Measurements from ENCODE around the gene SMC4. TPM values are rescaled to one million over a fixed set of nuclear protein-coding genes. Genes with fewer than 3 reads are reported as not detected.

The SMC4 gene
- total and polyA plus RNA-seq, 10 of the 15 experiments (the other 5 are each of a cell fraction or from before 2014, with no cell fraction given) = 75.6 to 288 (median 136) TPM

GRCh38 chr3:160435747-160436146 is 36.3 kb downstream of the SMC4 start:
- Histone ChIP-seq H3K27ac (ENCODE audit: control insufficient read depth, insufficient read depth) (no peak overlapping the region), H3K4me2 (ENCODE audit: control insufficient read depth, insufficient read depth) (no peak overlapping the region), H3K36me3 (ENCODE audit: control insufficient read depth in 2 of 2, insufficient read depth in 2 of 2, low read length in 1 of 2) (peaks cover 1 to 39% of the 10 kb centered on the region in 2 experiments), H2AFZ (ENCODE audit: control insufficient read depth, low read depth, low read length) (no peak overlapping the region), H3K4me3 (no peak overlapping the region), H3K4me1 (ENCODE audit: control insufficient read depth, insufficient read depth, low read length) (no peaks in the 10 kb centered on the region), H3K79me2 (ENCODE audit: control insufficient read depth, insufficient read depth, low read length) (peaks cover 48% of the 10 kb centered on the region), H4K20me1 (ENCODE audit: control insufficient read depth, insufficient read depth) (no peaks in the 10 kb centered on the region), H3K9ac (ENCODE audit: control insufficient read depth, insufficient read depth, low read length) (no peak overlapping the region), H3K27me3 (replicated peaks in 1 of 2; ENCODE audit: control insufficient read depth in 2 of 2, insufficient read depth in 2 of 2, low read length in 1 of 2) (no peaks in the 10 kb centered on the region), H3K9me3 (replicated peaks; ENCODE audit: control insufficient read depth, insufficient read depth, low read length) (peaks cover 3% of the 10 kb centered on the region; the same call in 1 of the 3 replicates)
- CTCF ChIA-PET = interaction anchor here (0.7 to 1.7 kb wide), 5 partner anchors 9 to 50 kb away, joined by 5 to 8 read pairs (median 5); no protein-coding TSS in a partner anchor
- no peak for DNase-seq (ENCODE audit: low read depth, low spot score)
- BruUV-seq (replicated peaks) = no TSS peak
- no peak for FAIRE-seq
- POLR2A ChIA-PET = interaction anchor here (0.7 to 2.2 kb wide), 6 partner anchors 9 to 33 kb away, joined by 3 to 6 read pairs (median 4); partner anchors contain the start of gene TRIM59
- 100% methylated on average over 1 of the region's 1 CpG for WGBS (ENCODE audit: insufficient coverage, insufficient replicate concordance, low lambda C conversion rate, missing lambda C conversion rate)
- RAD21 ChIA-PET (ENCODE audit: unreplicated experiment) = interaction anchor here (4.9 kb wide), 1 partner anchor 14 kb away, joined by 22 read pairs; the partner anchor contains the start of gene TRIM59
- SMC1A ChIA-PET (ENCODE audit: uncharacterized antibody, unreplicated experiment) = interaction anchor here (0.5 to 4.6 kb wide), 10 partner anchors 10 to 41 kb away, joined by 3 to 27 read pairs (median 3); partner anchors contain the start of gene TRIM59
- intact Hi-C loops (cut with micrococcal nuclease; ENCODE audit: unreplicated experiment) (no loop called here), in situ Hi-C loops (cut with MboI) (no loop called here)
- TF ChIP-seq, protein P1, sequence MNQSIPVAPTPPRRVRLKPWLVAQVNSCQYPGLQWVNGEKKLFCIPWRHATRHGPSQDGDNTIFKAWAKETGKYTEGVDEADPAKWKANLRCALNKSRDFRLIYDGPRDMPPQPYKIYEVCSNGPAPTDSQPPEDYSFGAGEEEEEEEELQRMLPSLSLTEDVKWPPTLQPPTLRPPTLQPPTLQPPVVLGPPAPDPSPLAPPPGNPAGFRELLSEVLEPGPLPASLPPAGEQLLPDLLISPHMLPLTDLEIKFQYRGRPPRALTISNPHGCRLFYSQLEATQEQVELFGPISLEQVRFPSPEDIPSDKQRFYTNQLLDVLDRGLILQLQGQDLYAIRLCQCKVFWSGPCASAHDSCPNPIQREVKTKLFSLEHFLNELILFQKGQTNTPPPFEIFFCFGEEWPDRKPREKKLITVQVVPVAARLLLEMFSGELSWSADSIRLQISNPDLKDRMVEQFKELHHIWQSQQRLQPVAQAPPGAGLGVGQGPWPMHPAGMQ (IDR thresholded peaks at IDR 0.05; ENCODE audit: borderline replicate concordance) = no peak
- peak; percentile 37 for ATAC-seq

DNA sequence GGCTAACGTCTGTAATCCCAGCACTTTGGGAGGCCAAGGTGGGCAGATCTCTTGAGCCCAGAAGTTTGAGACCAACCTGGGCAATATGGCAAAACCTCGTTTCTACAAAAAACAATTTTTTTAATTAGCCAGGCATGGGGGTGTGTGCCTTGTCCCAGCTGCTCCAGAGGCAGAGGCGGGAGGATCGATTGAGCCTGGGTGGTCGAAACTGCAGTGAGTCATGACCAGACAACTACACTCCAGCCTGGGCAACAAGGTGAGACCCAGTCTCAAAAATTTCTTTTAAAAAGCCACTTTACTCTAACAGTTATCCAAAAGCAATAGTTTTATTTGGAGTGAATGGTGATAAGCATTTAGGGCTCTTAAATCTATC is 37.6 kb downstream of the SMC4 start:
- no peak for FAIRE-seq
- no TSS peak for BruUV-seq (replicated peaks)
- H3K4me2 ChIP-seq (ENCODE audit: control insufficient read depth, insufficient read depth) = no peak overlapping the region
- CTCF ChIA-PET = no interaction called here
- RAD21 ChIA-PET (ENCODE audit: unreplicated experiment) = interaction anchor here (4.9 kb wide), 1 partner anchor 12 kb away, joined by 22 read pairs; the partner anchor contains the start of gene TRIM59
- no peak overlapping the region for H3K27ac ChIP-seq (ENCODE audit: control insufficient read depth, insufficient read depth)
- in situ Hi-C loops (cut with MboI) = no loop called here
- POLR2A ChIA-PET = interaction anchor here (0.6 to 1.2 kb wide), 3 partner anchors 8 to 31 kb away, joined by 3 to 6 read pairs (median 4); no protein-coding TSS in a partner anchor
- H3K9me3 ChIP-seq (replicated peaks; ENCODE audit: control insufficient read depth, insufficient read depth, low read length) = peaks cover 3% of the 10 kb centered on the region; the same call in 1 of the 3 replicates
- no peaks in the 10 kb centered on the region for H3K27me3 ChIP-seq (replicated peaks in 1 of 2; ENCODE audit: control insufficient read depth in 2 of 2, insufficient read depth in 2 of 2, low read length in 1 of 2)
- H3K79me2 ChIP-seq (ENCODE audit: control insufficient read depth, insufficient read depth, low read length) = peaks cover 60% of the 10 kb centered on the region
- intact Hi-C loops (cut with micrococcal nuclease; ENCODE audit: unreplicated experiment) = no loop called here
- SMC1A ChIA-PET (ENCODE audit: uncharacterized antibody, unreplicated experiment) = interaction anchor here (0.6 kb wide), 1 partner anchor 234 kb away, joined by 3 read pairs; no protein-coding TSS in a partner anchor
- peak; percentile 42 for ATAC-seq
- H3K36me3 ChIP-seq (ENCODE audit: control insufficient read depth in 2 of 2, insufficient read depth in 2 of 2, low read length in 1 of 2) = peaks cover 1 to 34% of the 10 kb centered on the region in 2 experiments
- H2AFZ ChIP-seq (ENCODE audit: control insufficient read depth, low read depth, low read length) = no peak overlapping the region
- H3K4me1 ChIP-seq (ENCODE audit: control insufficient read depth, insufficient read depth, low read length) = no peaks in the 10 kb centered on the region
- WGBS (ENCODE audit: insufficient coverage, insufficient replicate concordance, low lambda C conversion rate, missing lambda C conversion rate) = 63% methylated on average over 5 of the region's 5 CpGs
- no peak overlapping the region for H3K4me3 ChIP-seq
- H4K20me1 ChIP-seq (ENCODE audit: control insufficient read depth, insufficient read depth) = no peaks in the 10 kb centered on the region
- DNase-seq (ENCODE audit: low read depth, low spot score) = no peak
- H3K9ac ChIP-seq (ENCODE audit: control insufficient read depth, insufficient read depth, low read length) = no peak overlapping the region
- TF ChIP-seq NFIC (IDR thresholded peaks at IDR 0.05; ENCODE audit: low read depth, low read length) = no peak
- no peak for TF ChIP-seq NBN (IDR thresholded peaks at IDR 0.05)
- TF ChIP-seq DPF2 (IDR thresholded peaks at IDR 0.05) = no peak
- TF ChIP-seq RBBP5 (conservative IDR thresholded peaks at IDR 0.05) = no peak
- TF ChIP-seq ZNF274 (IDR thresholded peaks at IDR 0.05; ENCODE audit: insufficient read depth, insufficient read length) = no peak
- no peak for TF ChIP-seq MEF2B (IDR thresholded peaks at IDR 0.05; ENCODE audit: partially characterized antibody, poor library complexity, severe bottlenecking)
- no peak for TF ChIP-seq JUNB (IDR thresholded peaks at IDR 0.05)
- no peak for TF ChIP-seq SP1 (IDR thresholded peaks at IDR 0.05; ENCODE audit: low read depth, low read length)
- no peak for TF ChIP-seq CTCF (IDR thresholded peaks at IDR 0.05 in 2 of 3, conservative IDR thresholded peaks at IDR 0.05 in 1 of 3; ENCODE audit: control insufficient read depth in 2 of 3, extremely low read depth in 1 of 3, insufficient read depth in 1 of 3, low read depth in 3 of 3, low read length in 3 of 3)
- no peak for TF ChIP-seq CEBPB (IDR thresholded peaks at IDR 0.05; ENCODE audit: borderline replicate concordance in 1 of 2, low read depth in 2 of 2, low read length in 2 of 2)
- TF ChIP-seq NR2F1 (conservative IDR thresholded peaks at IDR 0.05) = no peak
- no peak for TF ChIP-seq BHLHE40 (IDR thresholded peaks at IDR 0.05; ENCODE audit: borderline replicate concordance in 1 of 2, low read depth in 2 of 2, low read length in 1 of 2)
- TF ChIP-seq LARP7 (IDR thresholded peaks at IDR 0.05) = no peak
- no peak for TF ChIP-seq TAF1 (IDR thresholded peaks at IDR 0.05; ENCODE audit: borderline replicate concordance, low read depth, low read length)

Data from GM12878 (cell line).